HG03520 (cell line): ENCODE data around the gene CFD.
"Not testable (repeated sequence)": the region's sequence is repeated elsewhere in the genome, so short reads cannot be mapped to it uniquely, and the experiment has no call there.

ENCODE experiments used
- ATAC-seq: cut with Tn5 transposase; IDR thresholded peaks from one replicate; pipeline ENCODE4 v1.9.1; 2021; ENCODE audit warnings: mild to moderate bottlenecking, moderate library complexity; ENCODE audit not compliant: unreplicated experiment

CFD gene

DNA sequence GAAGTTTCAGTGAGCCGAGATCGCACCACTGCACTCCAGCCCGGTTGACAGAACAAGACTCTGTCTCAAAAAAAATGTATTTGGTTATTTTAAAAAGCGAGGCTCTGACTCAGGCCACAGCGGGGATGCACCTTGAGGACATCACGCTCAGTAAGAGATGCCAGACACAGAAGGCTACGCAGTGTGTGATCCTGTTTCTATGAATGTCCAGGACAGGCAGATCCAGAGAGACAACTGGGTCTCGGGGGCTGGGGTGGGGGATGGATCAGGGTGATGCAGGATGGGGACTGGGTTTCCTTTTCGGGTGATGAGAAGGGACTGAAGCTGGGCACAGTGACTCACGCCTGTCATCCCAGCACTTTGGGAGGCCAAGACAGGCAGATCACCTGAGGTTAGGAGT lies 28.1 kb downstream of the CFD start:
- no peak for ATAC-seq

GRCh38 chr19:888581-889385 lies 29.3 kb downstream of the CFD start:
- no peak for ATAC-seq

DNA sequence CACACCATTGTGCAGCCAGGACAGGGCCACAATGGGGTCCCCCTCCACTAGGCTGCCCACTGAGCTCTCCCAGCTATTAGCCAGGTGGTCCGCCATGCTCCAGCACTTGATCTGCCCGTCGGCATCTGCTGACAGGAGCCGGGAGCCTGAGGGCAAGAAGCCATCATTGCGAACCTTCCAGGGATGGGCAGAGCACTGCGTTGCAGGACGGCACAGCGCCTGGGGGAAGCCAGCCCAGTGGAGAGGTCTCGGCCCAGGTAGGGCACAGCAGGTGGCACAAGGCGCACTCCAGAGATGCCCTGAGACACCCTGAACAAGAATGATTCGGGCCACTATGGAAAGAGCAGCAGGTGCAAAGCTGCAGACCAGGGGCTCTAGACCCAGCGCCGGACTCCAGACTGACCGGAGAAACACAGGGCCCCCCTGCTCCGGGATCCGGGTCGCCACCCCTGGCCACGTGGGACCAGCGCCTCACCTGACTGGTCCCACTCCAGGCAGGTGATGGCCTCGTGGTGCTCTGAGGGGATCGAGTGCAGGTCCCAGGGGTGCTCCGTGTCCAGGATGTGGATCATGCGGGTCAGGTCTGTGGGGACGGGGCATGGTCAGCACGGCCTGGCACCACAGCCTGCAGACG lies 30.3 kb downstream of the CFD start:
- ATAC-seq: no peak

- no peak for ATAC-seq
These were observed 31.4 kb downstream of the CFD start for GRCh38 chr19:890831-891230.

DNA sequence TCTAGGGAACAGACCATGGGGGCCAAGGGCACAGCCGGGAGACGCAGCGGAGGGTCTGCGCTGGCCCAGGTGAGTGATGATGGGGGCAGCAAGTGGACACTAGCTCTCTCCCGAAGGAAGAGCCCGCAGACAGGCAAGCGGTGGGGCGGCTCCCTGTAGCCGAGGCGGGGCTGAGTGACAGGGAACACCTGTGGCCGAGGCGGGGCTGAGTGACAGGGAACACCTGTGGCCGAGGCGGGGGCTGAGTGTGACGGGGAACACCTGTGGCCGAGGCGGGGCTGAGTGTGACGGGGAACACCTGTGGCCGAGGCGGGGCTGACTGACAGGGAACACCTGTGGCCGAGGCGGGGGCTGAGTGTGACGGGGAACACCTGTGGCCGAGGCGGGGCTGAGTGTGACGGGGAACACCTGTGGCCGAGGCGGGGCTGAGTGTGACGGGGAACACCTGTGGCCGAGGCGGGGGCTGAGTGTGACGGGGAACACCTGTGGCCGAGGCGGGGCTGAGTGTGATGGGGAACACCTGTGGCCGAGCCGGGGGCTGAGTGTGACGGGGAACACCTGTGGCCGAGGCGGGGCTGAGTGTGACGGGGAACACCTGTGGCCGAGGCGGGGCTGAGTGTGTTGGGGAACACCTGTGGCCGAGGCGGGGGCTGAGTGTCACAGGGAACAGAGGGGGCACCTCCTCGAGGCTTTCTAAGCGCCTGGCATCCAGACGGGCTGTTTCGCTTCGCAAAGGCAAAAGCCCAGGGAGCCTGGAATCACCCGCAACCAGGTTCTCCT lies 32.1 kb downstream of the CFD start:
- not testable (repeated sequence) for ATAC-seq

DNA sequence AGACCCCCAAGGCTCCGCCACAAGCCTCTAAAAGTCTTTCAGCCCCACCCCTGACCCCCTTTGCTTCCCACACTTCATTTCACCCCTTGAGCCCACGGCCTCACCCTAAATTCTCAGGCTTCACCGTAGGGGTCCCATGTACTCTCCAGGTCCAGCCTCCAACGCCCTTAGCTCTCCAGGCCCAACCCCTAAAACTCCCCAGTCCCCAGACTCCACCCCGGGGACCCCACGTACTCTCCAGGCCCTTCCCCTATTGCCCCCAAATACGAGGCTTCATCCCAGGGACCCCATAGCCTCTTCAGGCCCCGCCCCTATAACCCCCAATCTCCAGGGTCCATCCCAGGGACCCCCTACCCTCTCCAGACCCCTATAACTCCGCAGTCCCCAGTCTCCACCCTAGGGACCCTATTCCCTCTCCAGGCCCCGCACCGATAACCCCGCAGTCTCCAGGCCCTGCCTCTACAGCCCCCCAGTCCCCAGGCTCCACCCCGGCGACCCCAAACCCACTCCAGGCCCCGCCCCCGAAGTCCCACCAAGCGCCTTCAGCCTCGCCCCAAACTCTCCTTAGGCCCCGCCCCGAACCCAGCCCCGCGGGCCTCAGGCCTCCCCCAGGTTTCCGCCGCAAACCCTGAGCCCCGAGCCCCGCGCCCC lies 32.9 kb downstream of the CFD start:
- ATAC-seq: no peak

GRCh38 chr19:892894-893689 lies 33.6 kb downstream of the CFD start, which contains the start of the genes MED16 and RNU6-9:
MED16 (minus strand) TSS chr19:893187; CDS start chr19:891131, 2,056 bp downstream.
RNU6-9 (plus strand) TSS chr19:893484.
- ATAC-seq: peak; percentile 77

DNA sequence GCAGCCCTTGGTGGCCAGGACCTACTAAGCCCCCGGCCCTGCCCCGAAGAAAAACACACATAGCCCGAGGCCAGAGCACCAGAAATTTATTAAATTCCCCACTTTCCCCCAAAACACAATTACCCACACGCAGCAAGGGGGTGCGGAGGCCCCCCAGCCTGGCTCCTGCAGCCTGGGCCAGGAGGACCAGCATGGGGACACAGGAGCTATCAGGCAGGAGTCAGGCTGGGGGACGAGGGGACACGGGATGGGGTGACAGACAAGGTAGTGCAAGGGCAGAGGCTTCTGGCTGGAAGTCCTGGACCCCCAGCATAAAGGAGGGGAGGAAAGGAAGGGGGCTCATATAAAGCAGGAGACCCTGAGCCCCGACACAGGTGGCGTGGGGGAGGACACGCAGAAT lies 37.0 kb downstream of the CFD start:
- ATAC-seq: no peak

DNA sequence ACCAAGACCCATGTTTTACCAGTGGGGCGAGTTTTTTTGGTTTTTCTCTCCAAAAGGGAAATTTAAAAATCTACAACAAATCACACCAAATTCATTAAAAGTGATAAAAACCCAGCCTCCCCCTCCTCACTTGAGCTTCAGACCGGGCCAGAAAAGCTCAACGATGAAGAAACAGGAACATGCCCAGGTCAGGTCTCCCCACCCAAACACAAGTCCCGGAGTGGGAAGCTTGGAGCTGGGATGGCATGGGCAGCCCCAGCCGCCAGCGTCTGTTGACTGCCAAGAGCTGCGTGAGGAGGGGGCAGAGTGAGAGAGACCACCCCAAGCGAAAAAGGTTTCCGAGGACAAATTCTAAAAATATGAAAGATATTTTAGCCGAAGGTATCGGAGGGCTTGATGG lies 37.5 kb downstream of the CFD start:
- no peak for ATAC-seq

- no peak for ATAC-seq
These were observed 38.1 kb downstream of the CFD start for GRCh38 chr19:897442-898039.

- ATAC-seq: no peak
These were observed 39.2 kb downstream of the CFD start for GRCh38 chr19:898663-899062.

- no peak for ATAC-seq
These were observed 40.0 kb downstream of the CFD start for GRCh38 chr19:899336-900042.

DNA sequence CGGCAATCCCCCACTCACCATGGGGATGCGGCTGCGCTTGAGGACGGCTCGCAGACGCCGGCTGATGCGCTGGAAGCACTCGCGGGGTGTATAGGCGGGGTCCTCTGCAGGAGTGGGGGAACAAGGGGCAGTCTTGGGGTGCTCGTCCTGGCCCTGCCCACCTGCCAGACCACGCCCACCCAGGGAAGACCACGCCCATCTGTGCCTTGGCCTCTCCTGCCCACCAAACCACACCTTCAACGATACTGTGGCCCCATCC lies 40.5 kb downstream of the CFD start:
- no peak for ATAC-seq

DNA sequence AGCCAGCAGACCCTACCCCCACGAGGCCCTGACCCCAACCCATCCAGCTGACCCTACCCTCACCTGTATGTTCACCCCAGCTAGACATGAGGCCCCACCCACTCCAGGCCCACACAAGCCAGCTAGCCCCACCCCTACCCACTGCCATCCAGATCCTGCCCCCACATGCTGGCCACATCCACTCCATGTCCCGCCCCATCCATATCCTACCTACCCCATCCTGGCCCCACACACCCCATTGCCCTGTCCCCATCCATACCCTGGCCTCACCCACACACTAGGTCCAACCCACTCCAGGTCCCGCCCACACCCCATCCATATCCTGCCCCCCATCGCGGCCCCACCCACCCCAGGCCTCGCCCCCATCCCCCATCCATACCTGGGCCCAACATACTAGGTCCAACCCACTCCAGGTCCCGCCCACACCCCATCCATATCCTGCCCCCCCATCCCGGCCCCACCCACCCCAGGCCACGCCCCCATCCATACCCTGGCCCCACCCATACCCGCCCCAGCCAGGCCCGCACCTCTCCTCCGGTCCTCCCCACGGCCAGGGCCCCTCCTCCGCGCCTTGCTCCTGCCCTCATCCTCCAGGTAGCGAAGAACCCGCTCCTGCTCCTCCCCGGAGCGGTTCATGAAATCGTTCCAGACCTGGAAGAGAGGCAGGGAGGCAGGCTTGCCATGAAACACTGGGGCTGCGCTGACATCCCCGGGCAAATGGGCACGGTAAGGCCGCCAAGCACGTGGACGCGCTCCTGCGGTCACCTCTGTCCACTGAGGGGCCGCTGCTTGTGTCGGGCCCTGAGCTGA lies 41.0 kb downstream of the CFD start:
- ATAC-seq: no peak

DNA sequence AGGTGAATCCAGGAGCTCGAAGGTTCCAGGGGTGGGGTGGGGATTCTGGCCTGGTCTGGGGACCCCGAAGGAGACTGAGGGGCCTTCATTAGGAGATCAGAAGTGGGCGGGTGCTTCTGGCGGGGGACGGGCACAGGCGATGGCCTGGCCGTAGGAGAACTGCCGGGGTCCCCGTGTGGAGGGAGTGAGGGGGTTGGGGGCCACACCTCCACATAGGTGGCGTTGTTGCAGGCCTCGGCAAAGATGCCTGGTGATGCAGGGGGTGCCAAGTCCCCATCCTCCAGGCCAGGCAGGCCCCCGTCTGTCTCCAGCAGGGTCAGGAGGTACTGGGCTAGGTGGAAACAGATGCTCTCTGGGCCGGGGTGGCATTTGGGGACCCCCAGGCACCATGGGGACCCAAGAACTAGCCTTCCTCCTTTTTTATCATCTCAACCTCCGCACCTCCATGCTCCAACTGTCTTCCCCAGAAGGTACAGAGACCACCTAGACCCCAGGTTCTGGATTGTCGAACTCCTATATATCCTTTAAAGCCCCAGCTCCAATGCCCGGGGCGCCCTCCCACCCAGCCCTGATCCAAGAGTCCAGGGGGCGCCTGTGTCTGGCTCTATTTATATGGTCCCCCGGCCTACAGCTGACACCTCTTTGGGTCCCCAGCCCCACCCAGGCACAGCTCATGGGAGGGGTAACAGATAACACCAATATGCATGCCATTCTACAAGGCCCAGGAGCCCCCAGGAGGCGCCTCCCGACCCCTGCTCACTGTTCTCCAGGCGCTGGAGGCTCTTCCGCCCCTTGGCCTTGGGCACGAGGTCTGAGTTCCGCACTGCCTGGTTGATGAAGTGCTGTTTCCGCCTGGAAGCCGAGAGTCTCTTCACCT lies 42.0 kb downstream of the CFD start:
- no peak for ATAC-seq

DNA sequence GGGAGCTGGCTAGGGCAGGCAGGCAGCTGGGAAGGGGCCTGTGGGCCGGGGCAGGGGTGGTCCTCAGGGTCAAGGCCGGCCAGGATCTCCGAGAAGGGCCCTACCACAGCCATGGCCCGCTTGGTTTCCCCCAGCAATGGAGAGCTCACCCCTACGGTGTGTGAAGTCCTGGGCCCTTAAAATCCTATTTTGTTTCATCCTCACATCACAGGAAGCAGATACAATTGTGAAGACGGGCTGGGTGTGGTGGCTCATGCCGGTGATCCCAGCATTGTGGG lies 42.6 kb downstream of the CFD start:
- ATAC-seq: no peak

- ATAC-seq: no peak
These were observed 43.2 kb downstream of the CFD start for GRCh38 chr19:902446-903226.
